ENCODE results near the gene MYL5.

The MYL5 gene

DNA sequence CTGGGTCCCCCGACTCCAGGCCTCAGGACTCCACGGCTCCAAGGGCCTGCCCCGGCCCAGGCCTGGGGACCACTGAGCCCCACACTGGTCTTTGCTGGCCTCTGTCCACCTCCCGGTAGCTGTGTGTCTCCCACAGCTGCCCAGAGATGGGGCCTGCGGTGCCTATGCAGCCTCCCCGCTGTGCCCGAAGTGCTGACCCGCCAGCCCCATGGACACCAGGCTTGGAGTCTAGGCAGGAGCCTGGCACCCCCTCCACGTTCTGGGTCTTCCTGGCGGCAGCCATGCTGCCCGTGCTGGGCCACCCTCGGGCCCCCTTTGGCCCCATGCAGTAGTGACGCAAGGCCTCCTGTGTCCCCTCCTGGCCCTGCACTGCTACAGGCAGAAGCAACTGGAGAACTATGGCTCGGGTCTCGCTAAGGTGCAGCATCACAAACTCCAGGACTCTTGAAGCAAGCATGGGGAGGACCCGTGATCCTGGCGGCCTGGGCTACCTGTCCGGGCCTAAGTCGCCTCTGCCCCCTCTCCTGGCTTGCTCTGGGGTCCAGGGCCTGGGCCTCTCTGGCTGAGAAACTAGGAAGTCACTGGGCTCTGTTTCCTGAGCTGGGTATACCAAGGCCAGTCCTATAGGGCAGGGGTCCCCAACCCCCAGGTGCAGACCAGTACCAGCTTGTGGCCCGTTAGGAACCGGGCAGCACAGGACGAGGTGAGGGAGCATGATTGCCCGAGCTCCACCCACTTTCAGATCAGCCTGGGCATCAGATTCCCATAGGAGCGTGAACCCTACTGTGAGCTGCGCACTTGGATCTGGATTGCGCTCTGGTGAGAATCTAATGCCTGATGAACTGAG is 917 bp downstream of the MYL5 start:
- DNase-seq, result no peak

DNA sequence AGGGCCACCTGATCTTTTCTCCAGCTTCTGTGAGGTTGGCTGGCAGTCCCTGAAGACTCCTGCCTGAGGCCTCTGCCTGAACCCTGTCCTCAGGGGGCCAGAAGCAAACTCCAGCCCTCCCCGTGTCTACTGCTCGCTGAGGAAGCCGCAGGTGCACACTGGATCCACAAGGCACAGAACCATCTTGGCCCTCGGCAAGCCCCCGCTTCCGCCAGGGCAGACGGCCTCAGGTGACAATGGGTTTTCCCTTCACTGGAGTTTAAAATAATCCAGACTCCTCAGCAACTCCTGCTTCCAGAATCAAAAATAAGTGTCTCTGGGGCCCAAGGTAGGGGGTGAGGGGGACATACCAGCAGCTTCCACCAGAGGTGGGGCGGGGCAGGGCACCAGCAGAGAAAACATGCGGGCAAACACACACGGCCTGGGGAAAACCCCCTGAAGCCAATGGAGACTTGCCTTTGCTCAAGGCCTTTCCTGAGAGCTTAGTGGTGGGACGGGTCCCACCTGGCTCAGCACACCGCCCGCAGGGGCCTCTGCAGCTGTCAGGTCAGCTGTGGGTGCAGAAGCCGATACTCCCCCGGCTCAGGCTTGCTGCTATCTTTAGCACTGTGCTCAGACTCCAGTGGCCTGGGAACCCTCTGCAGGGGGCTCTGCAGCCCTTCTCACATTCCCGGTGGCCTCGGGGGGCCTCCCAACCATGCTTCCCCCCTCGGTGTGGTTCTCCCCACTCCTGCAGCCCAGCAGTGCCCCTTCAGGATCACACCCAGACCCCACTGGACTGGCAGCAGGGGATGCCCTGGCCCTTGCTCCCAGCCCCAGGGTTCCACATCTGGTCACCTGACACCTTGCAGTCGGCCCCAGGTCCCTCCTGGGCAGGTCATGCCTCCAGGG is 1.9 kb downstream of the MYL5 start:
- DNase-seq, result no peak

DNA sequence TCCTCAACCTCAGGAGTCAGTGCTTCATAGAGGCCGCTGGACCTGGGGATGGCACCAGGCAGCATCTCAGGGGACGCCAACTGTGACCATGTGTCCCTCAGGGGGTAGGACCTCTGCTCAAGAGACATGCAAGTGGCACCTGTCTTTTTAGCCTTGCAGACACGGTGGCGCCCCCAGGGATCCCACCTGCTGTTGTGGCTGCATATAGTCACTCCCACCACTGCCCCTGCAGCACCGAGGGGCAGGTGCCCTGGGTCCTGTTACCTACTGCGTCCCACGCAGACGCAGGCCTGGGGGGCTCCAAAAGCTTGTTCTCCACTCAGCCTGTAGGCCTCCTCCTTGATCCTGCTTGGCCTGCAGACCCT is 2.5 kb downstream of the MYL5 start:
- no peak for DNase-seq

DNA sequence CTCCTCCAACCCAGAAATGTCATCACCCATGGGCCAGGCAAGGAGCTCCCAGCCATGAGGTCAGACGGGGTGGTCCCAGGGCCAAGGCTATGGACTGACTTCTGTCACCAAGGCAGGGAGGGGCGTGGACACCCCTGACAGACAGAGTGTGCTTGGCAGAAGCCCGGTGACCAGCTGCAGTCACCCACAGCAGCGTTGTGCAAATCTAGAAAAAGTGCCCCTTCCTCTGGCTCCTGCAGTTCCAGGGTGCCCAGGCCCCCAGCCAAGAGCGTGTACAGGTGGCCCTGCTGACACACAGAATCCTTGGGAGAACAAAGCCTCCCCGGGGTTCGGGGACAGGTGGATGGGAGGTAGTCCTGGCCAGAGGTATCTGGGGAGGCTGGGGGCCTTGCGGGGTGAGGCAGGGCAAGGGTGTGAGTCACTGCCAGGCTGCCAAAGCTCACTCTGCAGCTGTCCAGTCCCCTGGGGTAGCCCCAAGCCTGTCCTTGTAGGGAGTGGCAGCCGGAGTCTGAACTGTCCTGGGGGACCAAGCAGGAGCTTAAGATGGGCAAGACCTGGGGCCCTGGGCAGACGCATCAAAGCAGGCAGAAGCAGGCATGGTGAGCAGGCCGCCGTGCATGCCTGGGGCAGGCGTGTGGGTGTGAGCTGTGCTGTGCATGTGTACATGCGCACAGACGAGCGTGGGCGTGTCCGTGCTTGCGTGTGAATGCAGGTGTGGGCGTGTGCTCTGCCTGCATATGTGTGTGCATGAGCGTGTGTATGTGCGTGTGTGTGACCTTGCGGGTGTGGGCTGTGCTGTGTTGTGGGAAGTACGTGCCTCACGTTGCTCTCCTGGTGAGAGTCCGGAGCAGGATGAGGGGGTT is 3.3 kb downstream of the MYL5 start:
- DNase-seq, result no peak

DNA sequence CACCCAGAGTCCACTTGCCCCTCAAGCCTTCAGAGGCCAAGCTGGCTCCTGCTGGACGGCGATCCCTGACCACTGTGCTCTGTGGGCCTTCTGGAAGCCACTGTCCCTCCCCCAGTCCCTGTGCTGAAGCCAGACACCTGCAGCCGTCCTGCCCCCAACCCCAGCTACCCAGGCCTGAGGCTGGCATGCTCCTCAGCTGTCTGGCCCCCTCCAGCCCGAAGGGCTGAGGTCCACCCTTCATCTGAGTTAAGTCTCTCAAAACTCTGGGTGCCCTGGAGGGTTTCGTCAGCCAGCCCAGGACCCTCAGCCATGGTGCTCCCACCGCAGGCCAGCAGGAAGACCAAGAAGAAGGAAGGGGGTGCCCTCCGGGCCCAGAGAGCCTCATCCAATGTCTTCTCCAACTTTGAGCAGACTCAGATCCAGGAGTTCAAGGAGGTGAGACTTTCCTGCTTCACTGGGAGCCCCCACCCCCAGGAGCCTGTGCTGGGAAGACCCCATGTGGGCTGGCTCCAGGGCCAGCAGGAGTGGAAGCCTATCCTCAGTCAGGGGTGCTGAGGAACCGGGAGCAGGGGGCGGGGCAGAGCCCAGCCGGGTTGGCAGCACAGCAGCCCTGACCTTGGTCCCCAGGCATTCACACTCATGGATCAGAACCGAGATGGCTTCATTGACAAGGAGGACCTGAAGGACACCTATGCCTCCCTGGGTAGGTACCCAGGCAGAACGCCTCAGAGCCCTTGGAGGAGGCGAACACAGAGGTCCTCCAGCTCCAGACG is 4.2 kb downstream of the MYL5 start:
- DNase-seq, result no peak

DNA sequence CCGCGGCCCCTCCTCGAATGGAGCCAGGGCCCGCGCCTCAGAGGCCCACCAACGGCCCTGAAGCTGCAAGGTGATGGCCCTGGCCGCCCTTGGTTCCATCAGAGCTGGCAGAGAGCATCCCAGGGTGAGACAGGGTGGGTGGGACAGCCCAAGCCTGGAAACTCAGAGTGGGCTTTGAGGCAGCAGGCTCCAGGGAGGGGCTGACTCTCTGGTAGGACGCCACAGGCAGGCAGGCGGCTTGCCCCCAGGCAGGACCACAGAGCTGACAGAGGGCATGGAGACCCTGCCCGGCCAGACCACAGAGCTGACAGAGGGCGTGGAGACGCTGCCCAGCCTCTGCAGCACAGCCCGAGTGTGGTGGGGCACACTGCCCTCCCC is 4.8 kb downstream of the MYL5 start:
- no peak for DNase-seq

DNA sequence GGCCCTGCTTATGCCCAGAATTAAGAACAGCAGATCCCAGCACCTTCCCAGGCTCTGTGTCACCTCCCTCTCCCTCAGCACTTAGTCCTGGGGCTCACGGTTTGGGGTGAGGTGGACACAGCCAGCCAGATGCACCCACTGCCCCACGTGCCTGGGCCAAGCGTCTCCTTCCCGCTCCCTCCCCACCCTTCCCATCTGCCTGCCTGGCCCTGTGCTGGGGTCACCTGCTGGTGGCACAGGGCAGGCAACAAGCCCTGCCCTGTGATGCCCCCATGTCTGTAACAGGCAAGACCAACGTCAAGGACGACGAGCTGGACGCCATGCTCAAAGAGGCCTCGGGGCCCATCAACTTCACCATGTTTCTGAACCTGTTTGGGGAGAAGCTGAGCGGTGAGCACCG is 5.3 kb downstream of the MYL5 start:
- no peak for DNase-seq

DNA sequence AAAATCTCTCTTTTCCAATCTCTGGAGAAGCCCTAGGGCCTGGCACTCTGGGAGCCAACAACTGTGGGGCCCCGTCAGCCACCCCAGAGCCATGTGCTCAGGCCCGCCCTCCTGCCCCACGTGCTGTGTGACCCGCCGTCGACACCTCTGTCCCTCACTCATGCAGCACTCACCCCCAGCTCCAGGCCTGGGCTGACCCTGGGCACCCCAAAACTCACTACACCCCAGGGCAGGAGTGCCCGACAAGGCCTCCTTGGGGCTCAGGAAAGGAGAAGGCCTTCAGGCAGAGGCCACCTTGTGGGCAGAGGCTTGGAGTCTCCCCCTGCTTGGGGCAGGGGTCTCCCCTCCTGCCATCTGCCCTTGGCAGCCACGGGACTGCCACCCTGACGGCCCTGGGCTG is 5.7 kb downstream of the MYL5 start:
- DNase-seq, result no peak

DNA sequence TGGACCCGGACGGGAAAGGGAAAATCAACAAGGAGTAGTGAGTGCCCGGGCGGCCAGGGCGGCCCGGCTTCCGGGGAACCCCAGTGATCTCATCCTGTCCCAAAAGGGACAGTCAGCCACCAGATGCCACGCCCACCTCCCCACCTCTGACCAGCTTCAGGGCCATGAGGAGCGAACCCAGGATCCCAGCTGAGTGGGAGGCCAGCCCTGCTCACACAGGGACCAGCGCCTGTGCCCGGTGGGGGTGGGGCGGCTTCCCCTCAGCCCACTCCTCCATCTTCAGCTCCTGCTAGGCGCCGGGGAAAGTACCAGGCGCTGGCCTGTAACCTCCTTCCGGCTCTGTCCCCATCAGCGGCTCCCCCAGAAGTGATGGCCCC is 6.2 kb downstream of the MYL5 start:
- no peak for DNase-seq

DNA sequence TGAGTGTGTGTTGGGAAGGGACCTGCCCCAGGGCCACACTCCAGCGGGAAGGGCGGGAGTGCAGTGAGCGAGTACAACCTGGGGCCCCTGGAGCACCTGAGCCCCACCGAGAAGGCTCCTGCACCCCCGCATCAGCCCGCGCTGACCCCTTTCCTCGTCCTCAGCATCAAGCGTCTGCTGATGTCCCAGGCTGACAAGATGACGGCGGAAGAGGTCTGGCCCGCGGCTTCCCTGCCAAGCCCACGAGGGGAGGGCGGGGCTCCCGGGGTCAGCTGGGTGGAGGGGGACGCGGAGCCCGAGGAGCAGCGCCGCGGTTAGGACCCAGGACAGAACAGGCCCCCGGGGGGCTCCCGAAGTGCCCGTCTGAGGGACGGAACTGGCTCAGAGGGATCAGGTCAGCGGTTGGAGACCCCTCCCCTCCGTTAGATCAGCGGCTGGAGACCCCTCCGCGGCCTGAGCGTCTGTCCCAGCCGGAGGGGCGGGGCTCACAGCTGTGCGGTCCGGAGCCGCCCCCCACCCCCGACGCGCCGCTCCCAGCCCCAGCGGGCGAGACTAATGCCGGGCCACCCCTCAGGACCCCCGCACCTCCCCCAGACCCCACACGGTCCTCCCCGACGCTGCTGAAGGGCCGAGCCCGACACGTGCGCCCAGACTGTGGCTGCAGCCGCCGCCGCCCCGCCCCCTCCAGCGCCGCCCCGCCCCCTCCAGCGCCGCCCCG is 6.7 kb downstream of the MYL5 start:
- peak; percentile 68 for DNase-seq

DNA sequence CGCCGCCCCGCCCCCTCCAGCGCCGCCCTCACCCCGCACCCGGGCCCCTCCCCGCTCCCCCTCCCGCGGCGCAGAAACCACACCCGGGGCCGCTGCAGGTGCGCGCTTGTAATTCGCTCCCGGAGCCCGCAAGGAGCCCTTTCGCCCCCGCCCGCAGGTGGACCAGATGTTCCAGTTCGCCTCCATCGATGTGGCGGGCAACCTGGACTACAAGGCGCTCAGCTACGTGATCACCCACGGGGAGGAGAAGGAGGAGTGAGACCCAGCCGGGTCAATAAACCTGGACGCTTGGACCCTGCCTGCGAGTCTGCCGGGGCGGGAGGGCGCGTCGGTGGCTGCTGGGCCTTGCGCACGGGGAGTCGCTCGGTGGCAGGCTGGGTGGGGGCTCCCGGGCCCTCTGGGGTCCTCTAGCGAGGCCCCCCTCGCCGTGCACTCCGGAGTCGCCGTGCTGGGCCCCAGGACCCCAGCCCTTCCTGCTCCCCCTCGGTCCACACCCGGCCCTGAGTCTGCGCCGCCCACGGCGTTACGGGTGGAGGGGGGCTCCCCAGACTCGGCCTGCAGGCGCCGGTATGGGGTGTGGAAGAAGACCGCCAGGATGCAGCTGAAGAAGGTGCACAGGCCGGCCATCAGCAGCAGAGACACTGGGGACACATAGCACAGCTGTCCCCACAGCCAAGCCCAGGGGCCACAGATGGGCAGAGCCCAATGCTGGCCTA is 7.6 kb downstream of the MYL5 start:
- DNase-seq, result no peak

DNA sequence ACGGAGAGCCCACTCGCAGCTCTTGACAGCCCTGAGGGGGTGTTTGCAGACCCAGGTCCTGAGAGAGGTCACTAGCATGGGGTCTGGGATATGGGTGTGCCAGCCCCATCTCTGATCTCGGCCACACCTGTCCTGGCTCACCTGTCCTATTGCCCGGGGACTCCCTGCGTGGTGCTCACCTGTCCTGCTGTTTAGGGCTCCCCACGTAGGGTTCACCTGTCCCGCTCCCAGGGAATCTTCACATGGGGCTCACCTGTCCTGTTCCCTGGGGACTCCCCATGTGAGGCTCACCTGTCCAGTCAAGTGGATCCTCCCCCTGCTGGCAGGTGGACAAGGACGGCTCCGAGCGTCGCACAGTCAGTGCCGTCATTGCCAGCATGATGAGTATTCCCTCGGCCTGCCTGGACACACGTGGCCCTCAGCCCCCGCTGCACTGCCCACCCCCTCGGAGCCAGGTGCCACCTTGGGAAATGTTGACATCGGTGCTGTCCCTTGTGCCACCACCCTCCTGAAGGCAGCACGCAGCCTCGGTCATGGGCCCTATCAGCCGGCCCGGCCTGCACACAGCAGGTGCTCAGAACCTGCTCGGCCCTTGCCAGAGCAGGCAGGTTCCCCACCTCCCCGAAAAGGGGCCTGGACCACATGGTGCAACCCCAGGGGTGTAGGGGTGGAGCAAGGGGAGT is 8.3 kb downstream of the MYL5 start:
- DNase-seq, result no peak

DNA sequence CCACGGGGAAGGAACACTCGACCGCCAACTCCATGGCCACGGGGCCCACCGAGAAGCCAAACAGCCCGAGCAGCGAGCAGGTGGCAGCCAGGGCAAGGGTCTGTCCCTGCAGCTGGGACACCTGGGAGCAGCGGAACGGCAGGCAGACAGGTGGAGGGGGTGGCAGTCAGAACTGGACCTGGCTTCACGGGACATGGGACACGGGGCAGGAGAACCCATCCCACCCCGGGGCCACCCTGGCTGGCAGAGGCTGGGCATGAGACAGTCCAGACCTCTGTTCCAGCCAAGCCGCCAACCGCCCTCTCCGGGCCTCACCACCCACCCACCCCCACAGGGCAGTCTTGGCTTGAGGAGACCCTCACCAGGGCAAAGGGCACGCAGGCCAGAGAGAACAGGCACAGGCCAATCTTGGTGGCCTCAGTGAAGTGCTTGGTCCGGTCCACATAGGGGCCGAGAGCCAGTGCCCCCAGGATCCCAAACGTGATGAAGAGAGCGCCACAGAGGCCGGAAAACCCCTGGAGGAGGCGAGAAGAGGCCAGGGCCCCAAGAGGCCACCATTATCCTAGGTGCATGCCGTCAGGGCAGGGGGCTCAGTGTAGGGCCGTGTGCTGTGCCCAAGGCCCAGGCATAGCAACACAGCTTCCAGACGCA is 9.0 kb downstream of the MYL5 start:
- DNase-seq, result no peak

DNA sequence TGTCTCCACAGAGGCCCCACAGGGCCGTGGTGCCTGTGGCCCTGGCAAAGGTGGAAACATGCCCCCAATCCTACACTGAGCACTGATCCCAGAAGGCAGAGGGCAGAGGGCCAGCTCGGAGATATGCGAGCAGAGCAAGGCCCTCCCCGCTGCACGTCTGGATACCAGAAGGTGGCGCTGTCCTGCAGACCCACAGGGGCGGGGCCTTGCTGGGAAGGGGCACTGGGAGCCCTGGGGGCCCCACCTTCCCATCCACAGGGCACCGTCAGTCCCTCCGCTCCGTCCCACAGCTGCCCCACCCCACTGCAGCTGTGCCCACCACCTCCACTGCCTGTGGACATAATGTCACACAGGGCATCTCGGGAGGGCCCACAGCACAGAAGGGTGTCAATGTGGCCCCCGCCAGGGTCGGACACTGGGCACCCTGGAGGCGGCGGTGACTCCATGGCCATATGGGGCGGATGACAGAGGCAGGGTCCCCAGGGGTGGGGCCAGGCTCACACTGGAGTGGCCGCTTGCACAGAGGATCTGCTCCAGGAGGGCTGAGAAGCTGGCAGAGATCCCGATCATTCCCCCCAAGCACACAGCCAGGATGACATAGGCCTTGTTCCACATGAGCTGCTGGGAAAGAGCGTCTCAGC is 9.8 kb downstream of the MYL5 start:
- DNase-seq, result peak; percentile 70

DNA sequence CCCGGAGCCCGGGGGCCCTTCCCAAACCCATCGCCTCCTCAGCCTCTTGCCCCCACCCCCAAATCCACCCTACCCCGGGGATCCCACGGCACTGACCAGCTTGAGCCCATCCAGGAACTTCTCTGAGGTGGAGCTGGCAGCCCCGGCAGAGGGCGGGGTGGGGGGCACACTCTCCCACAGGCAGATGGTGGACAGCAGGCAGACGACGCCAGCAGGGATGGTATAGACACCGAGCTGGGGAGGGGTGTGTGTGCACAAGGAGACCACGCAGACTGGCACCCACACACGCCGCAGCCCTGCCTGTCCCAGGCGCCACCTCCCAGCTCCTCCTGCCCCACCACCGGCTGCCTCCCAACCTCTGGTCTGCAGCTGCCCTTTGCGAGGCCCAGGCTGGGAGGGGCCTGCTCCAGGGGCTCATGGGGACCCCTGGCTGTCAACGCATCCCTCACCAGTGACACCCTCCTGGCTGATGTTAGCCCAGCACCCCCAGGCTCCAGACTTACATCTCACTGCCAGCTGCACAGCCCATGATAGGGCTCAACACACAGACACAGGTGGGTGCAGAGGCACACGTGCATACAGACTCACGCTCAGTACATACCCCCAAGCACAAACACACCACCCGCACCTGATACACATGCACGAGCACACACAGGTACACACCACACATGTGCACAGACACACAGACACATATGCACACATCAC is 10.4 kb downstream of the MYL5 start:
- no peak for DNase-seq

DNA sequence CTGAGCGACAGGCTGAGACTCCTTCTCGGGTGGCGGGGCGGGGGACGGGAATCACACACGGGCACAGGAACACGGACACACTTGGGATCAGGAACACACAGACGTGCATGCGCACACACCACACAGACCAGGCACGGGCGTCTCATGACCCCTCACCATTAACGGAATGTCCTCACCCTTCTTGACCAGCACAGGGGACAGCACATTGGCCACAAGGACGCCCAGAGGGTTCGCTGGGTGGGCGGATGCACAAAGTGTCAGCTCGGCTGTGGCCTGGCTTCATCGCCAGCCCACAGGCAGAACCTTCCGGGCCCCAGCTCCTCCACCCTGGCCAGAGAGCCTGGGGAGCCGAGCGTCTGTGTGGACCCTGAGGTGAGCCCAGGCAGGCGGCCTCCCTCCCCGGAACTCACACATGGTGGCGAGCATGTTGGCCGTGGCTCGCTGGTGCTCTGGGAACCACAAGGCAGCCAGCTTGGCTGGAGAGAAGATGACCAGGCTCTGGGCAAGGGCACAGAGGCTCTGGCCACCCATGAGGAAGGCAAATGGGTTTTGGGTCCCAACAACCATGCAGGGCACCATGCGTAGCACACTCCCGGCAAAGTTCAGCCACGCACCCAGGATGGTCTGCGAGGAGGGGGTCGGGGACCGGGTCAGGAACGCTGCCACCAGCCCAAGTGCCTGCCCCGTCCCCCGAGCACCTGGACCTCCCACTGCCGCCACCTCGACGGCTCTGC is 11.5 kb downstream of the MYL5 start:
- no peak for DNase-seq

DNA sequence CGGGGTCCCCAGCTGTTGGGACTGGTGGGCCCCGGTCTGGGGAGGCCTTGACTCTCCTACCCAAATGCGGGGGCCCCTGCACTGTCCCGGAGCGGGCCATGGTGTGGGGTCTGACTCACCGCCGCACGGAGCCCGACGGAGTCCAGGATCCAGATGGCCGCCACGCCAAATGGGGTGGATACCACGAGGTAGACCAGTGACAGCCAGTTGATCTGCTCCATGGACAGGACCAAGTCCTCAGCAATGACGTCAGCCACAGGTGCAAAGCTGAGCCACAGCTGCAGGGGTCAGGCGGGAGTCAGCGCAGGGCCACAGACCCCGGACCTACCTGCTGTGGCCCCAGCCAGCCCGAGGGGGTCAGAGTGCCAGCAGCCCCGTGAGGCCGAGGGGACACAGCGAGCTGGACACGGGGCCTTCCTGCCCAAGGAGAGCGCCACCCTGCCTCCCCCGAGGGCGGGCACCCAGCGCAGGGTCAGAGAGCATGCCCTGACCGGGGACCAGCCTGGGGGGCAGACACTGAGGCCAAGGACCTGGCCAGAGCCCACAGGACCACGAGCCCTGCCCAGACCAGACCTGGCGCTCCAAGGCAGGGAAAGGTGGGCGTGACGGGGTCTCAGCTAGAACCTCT is 12.2 kb downstream of the MYL5 start:
- DNase-seq, result no peak

Data from hematopoietic multipotent progenitor cell treated with erythropoietin and hydrocortisone succinate and interleukin-3 and kit ligand, for 8 days (in vitro differentiated cells).